NCI-H2171 treated with DMSO at 0.1 percent for 48 hours (cell line): ENCODE measurements around the gene SYTL2.

Experiments
- DNase-seq: peaks from one replicate; lab custom pipeline; 2025; lab: John Stamatoyannopoulos, UW

The SYTL2 gene

DNA sequence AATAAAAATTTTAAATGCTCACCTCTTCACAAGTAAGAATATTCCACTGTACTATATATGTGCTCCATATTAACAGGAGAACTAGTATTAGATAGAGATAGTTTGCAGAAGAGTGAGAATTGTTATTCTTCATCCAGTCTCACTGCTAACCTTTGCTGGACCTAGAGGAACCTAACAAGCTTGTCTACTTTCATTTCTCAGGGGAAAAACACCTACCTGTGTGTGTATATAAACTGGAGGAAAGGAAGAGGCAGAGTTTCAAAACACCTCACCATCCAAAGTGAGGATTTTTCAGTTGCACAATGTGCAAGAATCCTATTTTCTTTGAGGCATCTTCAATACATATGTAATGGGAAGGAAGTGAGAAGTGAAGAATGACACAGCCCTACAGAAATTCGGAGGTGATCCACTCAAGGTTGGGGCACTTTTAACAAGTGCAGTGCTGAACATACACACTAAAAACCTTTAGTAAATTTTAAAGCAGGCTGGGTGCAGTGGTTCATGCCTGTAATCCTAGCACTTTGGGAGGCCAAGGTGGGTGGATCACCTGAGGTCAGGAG, 52.4 kb downstream of the SYTL2 start:
- DNase-seq: no peak

DNA sequence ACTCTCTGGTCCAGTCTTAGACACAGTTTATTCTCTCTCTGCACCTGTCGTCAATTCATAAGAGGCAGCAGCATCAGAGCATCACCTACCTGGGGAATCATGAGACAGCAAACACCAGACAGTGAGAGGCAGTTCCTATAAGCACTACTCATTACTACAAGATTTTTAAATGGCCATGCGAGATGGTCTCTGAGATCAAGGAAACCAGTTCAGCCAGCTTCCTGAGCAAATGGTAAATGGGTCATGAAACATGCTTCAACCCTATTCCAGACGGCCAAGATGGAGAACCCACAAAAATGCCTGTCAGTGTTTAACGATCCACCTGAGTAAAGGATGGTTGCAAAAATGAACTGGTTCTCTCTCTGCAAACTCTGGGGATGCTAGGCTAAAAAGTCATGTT, 52.9 kb downstream of the SYTL2 start:
- no peak for DNase-seq

DNA sequence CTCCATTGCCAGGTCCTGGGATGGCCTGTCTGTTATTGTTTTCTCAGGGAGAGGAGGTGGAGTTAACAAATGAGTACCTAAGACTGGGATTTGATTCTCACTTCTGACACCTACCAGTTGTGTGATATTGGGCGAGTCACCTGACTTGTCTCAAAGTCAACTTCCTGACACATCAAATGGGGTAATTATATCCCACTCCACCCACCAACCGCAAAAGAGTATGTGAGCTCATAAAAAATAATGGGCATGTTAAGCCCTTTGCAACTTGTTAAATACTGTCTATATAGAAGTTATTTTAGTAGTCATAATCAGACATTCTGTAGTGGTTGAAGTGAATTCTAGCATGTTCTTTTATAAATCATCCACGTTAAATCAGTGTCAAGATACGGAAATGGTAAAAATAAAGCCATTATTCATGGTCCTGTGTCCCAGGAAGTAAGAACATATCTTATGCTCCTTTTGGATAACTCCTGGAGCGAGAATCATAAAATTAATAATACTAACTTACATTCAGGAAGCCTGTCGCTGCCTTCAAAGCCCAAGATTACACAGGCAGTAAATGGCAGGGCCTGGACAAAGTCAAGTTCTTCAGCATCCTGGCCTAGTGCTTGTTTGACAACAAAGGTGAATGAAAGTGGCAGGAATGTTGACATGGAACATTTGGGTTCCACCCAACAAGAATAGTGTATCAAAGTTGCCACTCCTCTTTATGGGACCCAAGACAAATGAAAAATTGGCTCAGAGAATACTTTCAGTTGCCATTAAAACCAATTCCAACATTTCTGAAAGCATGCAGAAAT, 54.3 kb downstream of the SYTL2 start:
- DNase-seq: no peak

DNA sequence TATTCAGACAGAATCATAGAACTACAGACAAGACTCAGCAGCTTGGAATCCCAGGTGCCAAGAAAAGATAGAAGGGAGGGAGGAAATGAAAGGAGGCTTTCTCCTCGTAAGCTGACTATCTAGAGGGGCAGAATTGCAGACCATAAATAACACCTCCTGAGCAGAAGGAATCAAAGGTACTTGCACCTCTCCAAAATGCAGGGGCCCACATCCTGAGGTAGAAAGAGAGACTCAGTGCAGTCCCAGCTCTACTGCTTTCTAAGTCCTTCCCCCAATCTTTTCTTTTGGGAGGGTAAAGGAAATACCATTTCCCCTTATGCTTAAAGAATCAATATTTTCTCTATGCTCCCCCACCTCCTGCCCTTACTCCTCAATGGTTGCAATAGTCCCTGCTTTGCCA, 55.2 kb downstream of the SYTL2 start:
- DNase-seq: no peak

DNA sequence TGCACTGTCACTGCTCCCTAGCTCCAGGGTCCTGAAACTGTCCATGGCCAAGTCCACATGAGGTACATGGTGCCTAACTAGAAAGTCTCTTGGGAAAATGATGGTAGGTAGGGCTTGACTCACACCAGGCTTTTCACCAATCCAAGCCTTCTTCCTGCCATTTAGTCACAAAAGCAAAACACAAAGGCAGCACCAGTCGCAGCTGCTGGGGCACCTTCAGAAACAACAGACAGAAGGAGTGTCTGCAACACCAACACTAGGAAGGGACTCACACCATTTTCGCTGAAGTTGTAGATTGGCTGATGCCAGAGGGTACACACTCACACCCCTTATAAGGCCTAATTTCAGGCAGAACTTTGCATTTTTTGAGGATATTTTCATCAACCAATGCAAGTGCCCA, 55.7 kb downstream of the SYTL2 start:
- DNase-seq: no peak

DNA sequence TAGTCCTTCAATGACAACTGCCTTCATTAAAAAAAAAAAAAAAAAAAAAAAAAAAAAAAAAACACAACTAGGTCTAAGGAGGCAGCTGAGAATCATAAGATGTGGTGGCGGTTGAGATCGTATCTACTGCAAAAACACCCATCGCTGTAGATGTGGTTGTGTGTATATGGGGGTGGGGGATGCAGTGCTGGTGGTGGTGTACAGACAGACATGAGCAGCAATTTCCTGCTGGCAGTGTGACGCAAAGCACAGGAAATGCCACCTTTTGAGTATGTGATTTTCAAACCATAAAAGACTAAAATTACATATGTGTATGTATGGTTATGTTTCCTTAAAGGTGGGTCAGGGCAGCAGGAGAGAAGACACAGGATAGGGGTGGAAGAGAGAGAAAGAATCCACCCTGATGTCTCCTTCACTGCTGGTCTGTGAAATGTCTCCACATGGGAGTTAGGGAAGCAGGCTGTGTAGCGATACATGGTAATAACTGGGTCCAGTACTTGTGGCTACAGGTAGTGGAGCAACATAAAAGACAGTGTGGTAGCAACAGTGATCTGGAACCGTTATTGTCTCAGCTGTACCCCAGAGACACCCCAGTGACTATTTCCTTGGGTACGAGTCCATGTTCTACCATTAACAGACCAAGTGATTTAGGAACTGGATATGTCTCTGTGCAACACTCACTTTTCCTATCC, 57.9 kb downstream of the SYTL2 start:
- no peak for DNase-seq

DNA sequence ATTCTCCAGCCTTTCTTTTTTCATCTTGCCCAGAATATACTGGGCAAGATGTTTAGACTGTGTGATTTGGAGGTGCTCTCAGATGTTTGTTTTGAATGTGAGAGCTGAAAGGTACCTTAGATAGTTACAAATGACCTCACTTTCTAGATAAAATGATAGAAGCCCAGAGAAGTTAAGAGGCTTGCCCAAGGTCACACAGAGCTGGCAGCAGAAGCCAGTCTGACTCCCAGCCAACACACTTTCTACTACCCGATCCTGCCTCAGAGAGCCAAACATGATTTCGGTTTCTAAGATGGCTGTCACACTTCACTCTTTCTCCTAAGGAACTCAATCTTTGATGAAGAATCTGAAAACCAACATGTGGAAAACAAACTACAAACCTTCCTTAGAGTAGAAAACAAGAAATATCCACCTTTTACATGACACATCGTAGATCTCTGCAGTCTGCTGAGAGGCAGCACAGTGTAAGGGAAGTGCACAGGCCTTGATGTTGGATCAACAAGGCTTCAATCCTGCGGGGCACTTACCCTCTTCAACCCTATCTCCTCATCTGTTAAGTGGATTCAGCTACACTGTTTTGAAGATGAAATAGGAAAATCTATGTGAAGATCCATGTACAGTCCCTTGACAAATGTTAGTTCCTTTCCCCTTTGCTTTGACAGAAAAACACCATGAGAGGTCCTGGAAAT, 58.6 kb downstream of the SYTL2 start:
- DNase-seq: no peak

DNA sequence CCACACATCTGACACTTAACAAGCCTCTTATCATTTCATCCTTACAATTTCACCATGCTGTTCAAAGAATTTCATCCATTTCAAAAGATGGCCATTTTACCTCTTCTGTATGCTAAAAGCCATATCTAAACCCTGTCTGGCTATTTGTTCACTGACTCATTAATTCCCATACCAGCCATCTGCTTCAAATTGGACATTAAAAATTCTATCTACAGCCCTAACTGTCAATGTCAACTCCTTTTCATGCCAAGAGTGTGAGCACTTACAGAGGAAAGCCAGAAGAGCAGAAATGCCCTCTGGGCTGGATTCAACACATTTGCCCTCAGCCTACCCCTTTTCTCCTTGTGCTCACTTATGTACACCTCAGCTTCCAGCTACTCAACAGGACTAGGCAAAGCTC, 59.2 kb downstream of the SYTL2 start:
- no peak for DNase-seq

DNA sequence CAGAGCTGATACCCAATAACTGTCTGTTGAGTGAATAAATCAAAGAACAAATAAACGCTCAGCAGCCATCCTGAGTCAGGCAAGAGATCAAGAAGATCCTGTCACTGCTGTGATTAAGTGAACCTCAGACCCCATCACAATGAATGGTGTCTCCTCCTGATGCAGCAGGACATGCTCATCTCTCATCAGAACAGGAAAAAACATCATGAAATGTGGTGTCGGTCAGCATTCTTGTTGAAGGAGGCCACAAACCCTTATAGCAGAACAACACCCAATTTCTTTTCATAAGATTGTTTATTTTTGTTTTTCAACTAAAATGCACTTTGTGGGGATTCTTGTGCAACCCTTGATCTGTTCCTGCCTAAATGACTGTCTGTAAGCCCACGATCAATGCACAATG, 60.3 kb downstream of the SYTL2 start:
- no peak for DNase-seq

DNA sequence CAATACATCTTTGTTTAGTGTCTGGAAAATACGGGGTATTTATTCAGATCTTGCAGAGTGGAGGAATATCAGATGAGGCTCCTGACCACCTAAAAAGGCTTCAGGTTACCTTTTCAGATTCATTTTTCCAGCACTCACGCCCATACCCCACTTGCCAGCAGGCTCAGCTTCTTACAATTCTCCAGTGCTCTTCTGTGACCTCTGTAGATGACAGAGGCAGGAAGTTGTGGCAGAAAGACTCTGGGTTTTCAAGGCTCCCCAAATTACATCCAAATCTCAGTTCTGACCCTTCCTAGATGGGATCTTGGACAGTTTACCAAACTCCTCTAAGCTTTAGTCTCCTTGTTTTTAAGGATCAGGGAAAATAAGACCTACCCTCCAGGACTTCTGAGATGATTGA, 61.1 kb downstream of the SYTL2 start:
- no peak for DNase-seq

DNA sequence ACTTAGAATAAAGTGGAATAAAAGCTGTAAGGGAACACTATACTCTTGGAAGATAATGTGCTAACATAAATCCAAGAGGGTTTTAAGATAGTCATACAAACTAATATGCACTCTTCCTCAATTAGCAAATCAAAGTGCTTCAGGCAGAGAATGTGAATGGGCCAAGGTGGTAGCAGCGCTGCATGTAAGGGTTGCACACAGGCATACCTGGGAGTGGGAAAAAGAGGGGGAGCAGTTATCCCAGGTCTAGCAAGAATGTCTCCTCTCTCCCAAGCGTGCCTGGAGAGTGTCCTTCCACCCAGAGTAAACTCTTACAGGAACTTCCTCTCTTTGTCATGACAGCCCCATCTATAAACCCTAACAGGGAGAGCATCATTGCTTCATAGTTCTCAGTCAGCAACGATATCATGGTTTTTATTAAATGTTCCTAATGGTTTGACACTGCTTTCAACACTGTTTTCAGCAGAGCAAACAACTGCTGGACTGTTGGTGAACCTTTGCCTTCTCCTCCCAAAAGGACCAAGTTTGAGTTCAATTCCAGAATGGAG, 61.6 kb downstream of the SYTL2 start:
- DNase-seq: no peak

DNA sequence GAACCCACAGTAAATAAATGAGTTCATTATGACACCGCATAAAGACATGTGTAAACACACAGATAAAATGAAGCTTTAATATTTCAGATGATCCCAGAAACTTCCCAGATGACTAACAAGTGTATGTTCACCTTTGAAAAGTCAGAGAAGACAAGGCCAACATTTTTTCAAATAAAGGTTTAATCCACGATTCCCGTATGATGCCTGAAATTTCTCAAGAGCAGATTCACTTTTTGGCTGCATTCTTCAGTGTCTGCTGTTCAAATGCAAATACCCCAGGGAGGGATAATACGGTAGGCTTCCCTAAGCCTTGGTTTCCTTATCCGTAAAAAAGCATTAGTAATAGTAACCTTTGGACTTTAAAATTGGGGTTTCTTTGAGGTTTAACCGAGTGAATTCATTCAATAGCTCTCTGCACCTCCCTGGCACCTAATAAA, 62.5 kb downstream of the SYTL2 start:
- DNase-seq: no peak

DNA sequence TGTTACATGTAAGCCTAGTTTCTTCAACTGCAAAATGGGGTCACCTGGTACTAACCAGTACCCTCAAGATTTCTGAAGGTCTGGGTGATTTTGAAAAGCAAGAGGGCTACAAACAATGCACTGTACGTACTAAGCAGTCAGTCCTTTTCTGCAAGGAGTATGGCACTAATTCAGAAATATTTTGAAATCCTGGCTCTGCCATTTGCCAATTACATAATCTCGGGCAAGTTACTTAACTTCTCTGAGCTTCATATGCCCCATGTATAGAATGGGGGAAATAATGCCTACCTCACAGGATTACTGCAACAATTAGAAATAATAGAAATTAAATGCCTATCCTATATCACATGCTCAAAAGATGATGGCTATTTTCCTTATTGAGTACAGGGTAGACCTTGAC, 64.3 kb downstream of the SYTL2 start:
- no peak for DNase-seq

DNA sequence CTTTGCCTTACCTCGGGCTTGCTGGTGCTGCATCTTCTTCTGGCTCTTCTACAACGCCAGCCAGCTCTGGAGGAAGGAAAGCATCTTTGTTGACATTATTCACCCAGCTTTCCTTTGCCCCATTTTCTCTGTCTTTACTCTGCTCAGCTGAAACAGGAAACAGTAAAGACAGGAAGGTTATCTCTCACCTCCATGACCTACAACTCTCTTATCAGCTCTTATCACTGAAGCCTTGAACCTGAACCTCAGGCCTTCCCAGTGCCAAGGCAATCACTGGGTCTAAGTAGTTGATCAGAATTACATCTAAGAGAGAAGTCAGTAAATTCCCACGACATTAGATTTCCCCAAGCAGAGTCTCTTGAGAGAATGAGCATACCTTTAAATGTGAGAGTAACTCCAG, 65.3 kb downstream of the SYTL2 start:
- DNase-seq: no peak

DNA sequence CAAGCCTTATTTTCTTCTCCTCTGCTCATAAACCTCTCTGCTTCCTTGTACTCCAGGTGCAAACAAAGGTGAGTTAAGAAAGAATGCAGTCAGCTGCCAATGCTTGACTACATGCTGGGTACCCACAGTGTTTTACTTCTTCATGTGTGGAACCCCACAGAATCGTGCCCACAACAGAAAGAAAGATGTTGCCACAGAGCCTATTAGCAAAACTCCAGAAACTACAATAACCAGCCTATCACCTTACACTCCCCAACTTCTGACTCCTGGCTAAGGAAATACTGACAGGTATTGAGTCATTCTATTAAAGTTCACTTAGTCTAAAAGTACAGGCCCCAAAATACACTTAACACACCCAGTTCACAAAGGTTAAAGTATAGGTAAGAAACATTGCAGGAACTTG, 68.1 kb downstream of the SYTL2 start:
- no peak for DNase-seq

DNA sequence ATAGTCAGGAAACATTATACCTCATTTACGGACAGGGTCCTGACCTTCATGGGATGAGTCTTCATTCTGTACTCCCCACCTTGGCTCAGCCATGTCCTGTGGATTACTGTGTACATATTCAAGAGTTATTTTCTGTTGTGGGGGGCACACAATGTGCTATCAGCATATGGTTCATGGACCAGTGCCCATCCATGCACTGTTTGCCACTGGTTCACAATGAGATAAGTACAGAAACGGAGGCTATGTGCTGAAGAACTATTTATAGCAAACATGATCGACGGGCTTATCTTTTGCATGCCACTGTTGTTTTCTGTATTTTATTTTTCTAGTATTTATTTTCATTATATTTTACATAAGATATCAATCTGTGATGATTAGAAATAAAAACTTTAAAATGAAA, 68.6 kb downstream of the SYTL2 start:
- DNase-seq: no peak

DNA sequence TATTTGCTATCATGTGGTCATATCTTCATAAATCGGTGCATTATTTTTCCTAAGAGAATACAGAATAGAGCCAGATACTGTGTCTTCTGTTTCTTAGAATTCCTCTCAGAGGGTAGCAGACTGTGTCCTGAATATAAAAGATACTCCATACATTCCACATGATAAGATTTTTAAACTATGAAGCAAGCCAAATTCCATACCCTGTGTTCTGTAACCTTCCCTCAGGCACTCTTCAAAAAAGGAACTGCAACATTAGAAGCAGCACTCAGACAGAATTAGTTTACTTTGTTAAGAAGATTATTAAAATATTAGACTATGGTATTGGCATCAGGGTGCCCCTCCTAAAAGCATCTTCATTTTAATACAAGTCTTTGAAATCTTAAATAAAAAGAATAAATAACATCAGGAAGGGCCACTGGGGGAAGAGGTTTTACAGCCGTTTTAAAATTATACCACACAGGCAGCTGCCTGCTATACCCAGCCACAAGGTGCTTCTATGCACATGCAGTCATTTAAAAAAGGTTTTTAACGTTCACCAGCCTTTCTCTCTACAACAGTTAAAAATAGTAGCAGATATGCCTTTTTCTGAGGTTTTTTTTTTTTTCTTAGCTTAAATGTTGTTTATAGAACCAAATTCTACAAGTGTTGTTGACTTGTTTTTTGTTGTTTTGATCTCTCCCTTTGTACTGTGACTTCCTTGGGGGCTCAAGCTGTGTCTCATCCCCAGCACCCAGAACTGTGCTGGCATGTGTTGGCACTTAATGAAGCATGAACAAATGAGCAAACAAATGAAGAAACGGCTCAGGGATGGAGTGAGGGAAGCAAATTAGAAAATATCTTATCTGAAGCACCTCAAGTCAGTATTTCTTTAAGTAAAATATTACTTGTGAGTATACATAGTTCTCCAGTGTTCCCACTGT, 70.2 kb downstream of the SYTL2 start:
- peak; percentile 63 for DNase-seq

DNA sequence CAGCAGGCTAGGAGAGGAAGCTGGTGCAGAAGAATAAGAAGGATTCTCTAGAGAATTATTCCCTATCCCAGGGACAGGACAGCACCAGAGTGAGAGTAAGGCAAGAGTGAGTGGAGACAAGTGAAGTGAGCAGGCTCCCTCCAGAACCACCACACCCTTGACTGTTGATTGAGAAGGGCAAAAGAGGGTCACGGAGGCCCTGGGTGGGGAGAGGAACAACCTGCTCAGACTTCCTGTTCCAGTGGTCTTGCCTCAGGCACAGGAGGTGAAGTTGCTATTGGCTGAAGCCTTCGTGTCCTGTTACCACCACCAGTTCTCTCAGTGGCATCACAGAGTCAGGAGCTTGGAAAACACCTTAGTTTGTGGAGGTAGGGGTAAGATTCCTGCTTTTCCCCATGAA, 73.2 kb downstream of the SYTL2 start:
- no peak for DNase-seq

DNA sequence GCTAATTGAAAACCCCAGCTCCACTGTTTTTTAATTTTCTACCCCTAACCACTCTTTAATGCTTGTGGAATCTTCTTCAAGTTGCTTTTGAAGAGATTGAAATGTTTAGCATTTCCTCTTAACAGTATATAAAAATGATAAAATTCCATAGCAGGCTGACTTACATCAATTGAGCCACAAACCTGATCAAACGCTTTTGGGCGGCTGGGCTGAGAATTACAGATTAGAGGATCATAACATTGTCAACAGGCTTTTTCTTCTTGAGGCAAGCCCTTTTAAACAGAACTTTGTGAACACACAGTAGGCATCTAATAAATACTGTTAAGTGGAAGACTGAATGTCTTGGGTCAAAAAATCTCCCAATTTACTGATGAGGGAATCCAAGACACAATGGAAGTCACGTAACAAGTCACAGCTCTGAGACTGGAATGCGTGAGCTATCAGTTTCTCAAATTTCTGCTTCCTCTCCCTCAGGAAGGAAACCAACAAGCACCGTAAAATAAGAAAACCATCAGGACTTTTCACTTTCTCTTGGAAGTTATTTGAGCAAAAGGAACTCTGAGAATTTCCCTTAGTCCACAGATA, 75.0 kb downstream of the SYTL2 start:
- no peak for DNase-seq

DNA sequence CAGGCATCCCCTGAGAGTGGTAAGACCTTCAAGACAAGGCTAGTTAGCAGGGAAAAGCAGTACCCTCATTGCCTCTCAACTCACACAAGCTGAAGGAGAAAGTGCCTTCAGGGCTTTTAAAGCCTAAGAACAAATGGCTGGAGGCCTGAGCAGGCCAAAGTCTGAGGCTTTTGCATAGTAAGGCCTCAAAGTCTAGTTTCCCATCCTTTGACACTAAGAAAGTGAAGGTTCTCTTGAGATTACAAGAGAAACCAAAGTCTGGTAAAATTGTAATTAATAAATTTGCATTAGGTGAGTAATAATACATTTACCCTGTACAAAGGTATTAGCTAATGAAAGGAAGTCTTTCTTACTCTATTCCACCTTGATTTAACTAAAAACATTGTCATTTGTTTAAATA, 78.0 kb downstream of the SYTL2 start:
- DNase-seq: no peak

DNA sequence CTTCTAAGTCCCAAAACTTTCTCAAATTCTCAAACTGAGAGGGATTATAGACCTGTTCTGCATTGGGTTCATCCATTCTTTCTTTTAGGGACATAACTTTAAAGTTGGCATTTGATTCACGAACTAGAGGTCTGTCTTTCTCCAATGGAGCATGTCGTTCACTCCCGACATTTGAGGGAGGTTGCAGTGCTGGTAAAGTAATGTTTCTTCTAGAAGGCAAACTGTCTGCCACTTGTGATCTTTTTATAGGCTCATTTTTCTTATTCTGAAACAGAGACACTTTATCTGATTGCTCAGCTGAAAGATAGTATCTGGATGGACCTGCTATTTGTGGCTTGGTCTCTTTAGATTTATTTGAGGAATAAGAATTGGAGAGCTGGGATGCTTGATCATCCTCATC, 84.6 kb downstream of the SYTL2 start:
- DNase-seq: no peak
